ENCODE measurements around the gene INAVA. TPM values are rescaled to one million over a fixed set of nuclear protein-coding genes. Genes with fewer than 3 reads are reported as not detected.

INAVA gene
- total RNA-seq, 1 donor from 2014 or later, result 9.0 TPM

- no peaks in the 10 kb centered on the region for H3K27me3 ChIP-seq
- no peak for ATAC-seq
- no peak for DNase-seq
- H3K9me3 ChIP-seq, result no peaks in the 10 kb centered on the region
- TF ChIP-seq CTCF (IDR thresholded peaks at IDR 0.05), result no peak
- no peaks in the 10 kb centered on the region for H3K36me3 ChIP-seq
- intact Hi-C loops (cut with DNase I), result no loop called here
- no peak overlapping the region for H3K27ac ChIP-seq
- H3K4me3 ChIP-seq, result no peak overlapping the region
- H3K4me1 ChIP-seq, result no peaks in the 10 kb centered on the region
These were observed 4.8 kb downstream of the INAVA start for GRCh38 chr1:200899451-200899915.

GRCh38 chr1:200899954-200900867, 5.5 kb downstream of the INAVA start:
- no peak for DNase-seq
- intact Hi-C loops (cut with DNase I), result no loop called here
- no peak overlapping the region for H3K27ac ChIP-seq
- H3K4me1 ChIP-seq, result no peaks in the 10 kb centered on the region
- TF ChIP-seq CTCF (IDR thresholded peaks at IDR 0.05), result no peak
- H3K4me3 ChIP-seq, result no peak overlapping the region
- no peaks in the 10 kb centered on the region for H3K9me3 ChIP-seq
- no peaks in the 10 kb centered on the region for H3K27me3 ChIP-seq
- no peak for ATAC-seq
- H3K36me3 ChIP-seq, result no peaks in the 10 kb centered on the region

DNA sequence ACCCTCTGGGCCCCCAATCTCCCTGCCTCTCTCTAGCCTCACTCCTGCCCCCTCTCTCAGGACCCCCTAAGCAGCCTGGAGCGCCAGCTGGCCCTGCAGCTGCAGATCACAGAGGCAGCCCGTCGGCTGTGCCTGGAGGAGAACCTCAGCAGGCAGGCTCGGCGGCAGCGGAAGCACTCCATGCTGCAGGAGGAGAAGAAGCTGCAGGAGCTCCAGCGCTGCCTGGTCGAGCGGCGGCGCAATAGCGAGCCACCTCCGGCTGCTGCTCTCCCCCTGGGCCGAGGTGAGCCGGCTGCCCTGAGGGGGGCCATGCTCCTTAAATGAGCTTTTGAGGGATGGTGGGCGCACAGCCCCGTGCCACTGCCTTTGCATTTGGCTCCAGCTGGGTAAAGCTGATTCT, 6.2 kb downstream of the INAVA start:
- no peak overlapping the region for H3K27ac ChIP-seq
- no peaks in the 10 kb centered on the region for H3K9me3 ChIP-seq
- DNase-seq (no peak), ATAC-seq (no peak)
- H3K36me3 ChIP-seq, result no peaks in the 10 kb centered on the region
- H3K27me3 ChIP-seq, result no peaks in the 10 kb centered on the region
- intact Hi-C loops (cut with DNase I), result no loop called here
- TF ChIP-seq CTCF (IDR thresholded peaks at IDR 0.05), result no peak
- H3K4me1 ChIP-seq, result no peaks in the 10 kb centered on the region
- H3K4me3 ChIP-seq, result no peak overlapping the region

DNA sequence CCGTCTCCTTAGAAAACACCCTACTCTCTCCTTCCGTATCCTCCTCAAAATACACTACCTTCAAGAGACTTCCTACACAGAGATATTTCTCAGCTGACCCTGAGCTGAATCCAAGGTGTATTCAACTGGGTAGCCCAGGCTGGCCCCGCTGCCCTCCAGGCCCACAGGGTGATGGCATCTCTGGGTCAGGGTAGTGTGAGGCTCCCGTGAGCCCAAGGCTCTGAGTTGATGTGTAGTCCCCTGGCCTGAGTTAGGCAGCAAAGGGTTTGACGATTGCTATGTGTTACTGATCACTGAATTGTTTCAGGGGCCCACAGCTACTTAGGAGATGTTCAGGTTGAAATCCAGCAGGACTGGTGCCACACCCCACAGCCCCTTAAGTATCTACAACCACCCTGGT, 6.7 kb downstream of the INAVA start:
- Histone ChIP-seq H3K27me3 (no peaks in the 10 kb centered on the region), H3K27ac (no peak overlapping the region), H3K4me3 (no peak overlapping the region), H3K9me3 (no peaks in the 10 kb centered on the region), H3K36me3 (no peaks in the 10 kb centered on the region), H3K4me1 (no peaks in the 10 kb centered on the region)
- ATAC-seq, result no peak
- intact Hi-C loops (cut with DNase I), result no loop called here
- no peak for TF ChIP-seq CTCF (IDR thresholded peaks at IDR 0.05)
- DNase-seq, result no peak

DNA sequence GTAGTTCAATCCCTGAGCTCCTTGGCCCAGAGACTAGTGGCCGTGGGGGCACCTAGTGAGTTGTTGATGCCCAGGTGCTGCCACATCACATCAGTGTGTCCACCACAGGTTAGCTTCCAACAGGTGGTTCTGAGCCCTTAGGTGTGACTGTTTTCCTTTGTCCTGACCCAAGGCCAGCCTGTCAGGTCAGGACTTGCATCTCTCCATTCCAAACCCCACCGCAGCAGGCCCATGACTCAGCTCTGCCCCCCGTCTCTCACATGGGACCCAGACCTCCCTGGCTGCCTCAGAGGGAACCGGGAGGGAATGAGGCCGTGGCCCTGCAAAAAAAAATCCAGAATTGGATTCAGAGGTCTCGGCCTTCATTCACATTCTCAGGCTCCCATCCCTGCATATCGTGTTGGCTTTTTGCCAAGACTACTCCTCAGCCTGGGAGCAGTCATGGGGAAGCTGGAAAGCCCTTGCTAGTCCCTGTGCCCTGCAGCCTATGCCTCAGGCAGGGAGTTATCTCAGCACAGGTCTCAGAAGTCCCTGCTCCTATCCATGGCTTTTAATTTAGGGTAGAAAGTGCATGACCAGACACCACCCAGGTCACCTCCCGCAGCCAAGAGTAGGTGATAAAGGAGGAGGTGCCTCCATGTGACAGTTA, 7.2 kb downstream of the INAVA start:
- H3K27ac ChIP-seq, result no peak overlapping the region
- H3K4me3 ChIP-seq, result no peak overlapping the region
- H3K4me1 ChIP-seq, result no peaks in the 10 kb centered on the region
- H3K27me3 ChIP-seq, result no peaks in the 10 kb centered on the region
- intact Hi-C loops (cut with DNase I), result no loop called here
- H3K9me3 ChIP-seq, result no peaks in the 10 kb centered on the region
- no peaks in the 10 kb centered on the region for H3K36me3 ChIP-seq
- no peak for TF ChIP-seq CTCF (IDR thresholded peaks at IDR 0.05)
- DNase-seq (no peak), ATAC-seq (no peak)

Data from upper lobe of right lung (tissue), 1 donor.